GDM1 (cell line): ENCODE measurements around the gene CHST11.

Source experiments
- DNase-seq: peaks from one replicate; lab custom pipeline; 2025; lab: John Stamatoyannopoulos, UW

Gene CHST11

GRCh38 chr12:104699489-104700190, 242.9 kb downstream of the CHST11 start:
- DNase-seq, result no peak

GRCh38 chr12:104700324-104700723, 243.6 kb downstream of the CHST11 start:
- no peak for DNase-seq

GRCh38 chr12:104701301-104701700, 244.6 kb downstream of the CHST11 start:
- DNase-seq, result no peak

DNA sequence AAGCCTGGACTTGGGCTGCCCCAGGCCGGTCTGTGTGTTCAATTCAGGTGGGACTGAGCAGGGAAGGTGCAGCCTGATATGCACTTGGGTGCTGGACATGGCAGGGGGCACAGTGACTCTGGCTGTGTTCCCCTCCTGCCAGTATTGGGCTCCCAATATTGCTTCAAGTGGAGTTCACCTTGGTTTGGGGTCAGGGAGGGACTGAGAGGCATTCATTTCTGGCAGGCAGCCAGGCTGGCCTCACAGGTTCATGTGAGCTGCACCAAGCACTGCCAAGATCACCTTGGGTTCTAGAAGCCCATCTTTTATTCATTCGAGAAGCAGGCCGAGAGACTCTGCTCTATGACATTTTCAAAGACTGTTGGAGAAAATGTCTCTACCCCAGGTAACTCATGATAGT, 245.0 kb downstream of the CHST11 start:
- DNase-seq, result no peak

DNA sequence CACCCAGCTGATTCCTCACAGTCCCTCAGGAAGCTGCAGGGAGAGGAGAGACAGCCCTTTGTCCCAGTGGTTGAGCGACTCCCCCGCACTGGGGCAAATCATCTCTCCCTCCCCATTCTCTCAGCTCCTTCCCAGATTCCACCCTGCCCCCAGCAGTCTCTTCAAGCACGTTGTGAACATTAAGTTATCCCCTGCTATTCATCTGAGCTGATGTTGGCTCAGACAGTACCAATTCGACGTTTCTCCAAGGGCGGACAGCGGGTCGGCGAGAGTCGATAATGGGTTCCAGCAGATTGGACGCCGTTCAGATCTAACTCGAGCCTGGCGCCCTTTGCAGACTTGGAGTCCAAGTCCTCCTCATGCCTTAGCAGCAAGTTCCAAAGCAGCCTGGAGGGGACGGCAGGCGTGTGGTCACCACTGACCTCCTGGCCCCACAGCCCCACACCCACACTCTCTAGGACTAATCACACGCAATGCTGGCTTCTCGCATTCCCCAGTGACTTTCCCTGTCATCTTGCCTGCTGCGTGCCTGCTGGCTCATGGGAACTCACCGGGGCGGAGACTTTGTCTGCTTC, 245.9 kb downstream of the CHST11 start:
- DNase-seq, result no peak

DNA sequence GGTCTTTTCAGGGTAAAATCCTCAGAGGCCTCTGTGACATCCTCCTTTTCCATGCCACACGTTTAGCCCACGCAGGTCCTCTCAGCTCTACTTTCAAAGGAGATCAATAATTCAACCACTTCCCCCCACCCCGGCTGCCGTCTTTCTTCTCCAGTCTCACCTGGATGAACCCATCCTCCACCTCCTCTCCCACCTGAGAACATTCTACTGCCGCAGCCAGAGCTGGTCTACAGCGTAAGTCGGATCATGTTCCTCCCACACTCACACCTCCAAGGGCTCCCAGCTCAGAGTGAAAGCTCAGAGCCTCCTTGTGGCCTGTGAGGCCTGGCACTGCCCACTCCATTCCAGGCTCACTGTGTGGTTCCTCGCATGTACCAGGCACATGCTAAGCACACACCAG, 246.6 kb downstream of the CHST11 start:
- DNase-seq, result no peak

GRCh38 chr12:104704224-104704779, 247.6 kb downstream of the CHST11 start:
- no peak for DNase-seq

DNA sequence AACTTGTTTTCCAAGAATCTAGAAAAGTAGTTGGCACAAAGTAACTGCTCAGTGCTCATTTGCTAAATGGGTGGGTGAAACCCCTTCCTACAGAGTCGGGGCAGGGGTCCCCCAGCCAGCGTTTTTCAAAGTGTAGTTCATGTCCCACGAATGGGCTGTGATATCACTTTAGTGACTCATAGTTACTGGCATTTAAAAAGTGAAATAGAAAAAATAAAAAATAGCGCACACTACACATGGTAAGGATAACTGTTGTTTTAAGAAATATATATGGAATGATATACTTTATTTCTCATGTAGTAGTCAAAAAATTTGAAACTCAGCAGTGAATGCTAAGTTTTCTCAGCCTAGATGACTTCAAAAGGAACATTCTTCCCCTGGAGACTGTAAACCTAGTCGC, 250.4 kb downstream of the CHST11 start:
- DNase-seq, result no peak

DNA sequence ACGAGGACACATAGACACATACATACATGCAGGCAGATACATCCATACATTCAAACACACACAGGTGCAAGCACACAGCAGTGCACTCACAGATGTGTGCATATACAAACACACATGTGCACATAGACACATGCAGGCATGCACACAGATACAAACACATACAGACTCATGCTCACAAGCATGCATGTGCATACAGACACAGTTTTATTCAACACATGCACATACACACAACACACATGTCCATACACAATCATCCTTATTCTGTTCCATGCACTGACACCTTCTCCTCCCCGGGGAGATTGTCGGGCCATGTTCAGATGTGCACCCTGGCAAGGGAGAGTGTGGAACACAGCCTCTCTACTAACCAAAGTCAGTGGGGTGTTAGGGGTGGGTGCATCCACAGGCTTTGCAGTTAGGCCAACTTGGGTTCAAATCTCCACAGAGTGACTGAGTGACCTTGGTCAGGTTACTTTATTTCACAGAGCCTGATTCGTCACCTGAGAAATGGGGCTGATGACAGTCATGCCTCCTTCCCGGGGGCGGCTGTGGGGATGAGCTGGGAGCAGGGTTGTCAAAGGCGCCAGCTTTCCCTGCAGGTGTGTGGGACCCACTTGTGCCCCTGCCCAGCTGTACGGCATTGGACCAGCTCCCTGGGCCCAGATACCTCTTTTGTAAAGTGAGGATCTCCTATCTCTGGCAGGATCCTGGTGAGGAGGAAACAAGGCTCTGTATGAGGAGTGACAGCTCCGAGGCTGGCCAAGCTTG, 251.2 kb downstream of the CHST11 start:
- no peak for DNase-seq

- DNase-seq, result no peak
Observed at GRCh38 chr12:104708891-104709290, 252.1 kb downstream of the CHST11 start.

DNA sequence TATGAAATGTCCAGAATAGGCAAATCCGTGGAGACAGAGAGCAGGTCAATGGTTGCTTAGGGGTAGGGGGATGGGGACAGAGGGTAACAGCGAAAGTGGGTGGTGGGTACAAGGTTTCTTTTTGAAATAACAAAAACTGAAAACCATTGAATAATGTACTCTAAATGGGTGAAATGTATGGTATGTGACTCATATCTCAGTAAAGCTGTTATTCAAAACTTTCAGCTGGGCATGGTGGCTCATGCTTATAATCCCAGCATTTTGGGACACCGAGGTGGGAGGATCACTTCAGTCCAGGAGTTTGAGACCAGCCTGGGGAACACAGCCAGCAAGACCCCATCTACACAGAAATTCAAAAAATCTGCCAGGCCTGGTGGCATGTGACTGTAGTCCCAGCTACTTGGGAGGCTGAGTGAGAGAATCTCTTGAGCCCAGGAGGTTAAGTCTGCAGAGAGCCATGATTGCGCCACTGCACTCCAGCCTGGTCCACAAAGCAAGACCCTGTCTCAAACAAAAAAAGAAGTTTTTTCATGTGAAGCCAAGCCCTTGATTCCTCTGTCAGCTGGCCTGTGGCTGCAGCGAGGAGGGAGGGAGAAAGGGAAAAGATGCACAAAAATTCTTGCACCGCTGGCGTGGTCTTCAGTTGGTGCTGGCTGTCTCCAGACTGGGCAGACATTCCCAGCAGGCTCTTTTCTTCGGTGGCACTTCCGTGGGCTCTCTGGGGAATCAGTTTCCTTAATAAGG, 253.1 kb downstream of the CHST11 start:
- no peak for DNase-seq

GRCh38 chr12:104710940-104711689, 254.4 kb downstream of the CHST11 start:
- no peak for DNase-seq

GRCh38 chr12:104712477-104712876, 255.7 kb downstream of the CHST11 start:
- DNase-seq, result no peak

- no peak for DNase-seq
Observed at GRCh38 chr12:104712968-104713367, 256.2 kb downstream of the CHST11 start.

- DNase-seq, result no peak
Observed at GRCh38 chr12:104713444-104713843, 256.7 kb downstream of the CHST11 start.

- no peak for DNase-seq
Observed at GRCh38 chr12:104714369-104714768, 257.6 kb downstream of the CHST11 start.

DNA sequence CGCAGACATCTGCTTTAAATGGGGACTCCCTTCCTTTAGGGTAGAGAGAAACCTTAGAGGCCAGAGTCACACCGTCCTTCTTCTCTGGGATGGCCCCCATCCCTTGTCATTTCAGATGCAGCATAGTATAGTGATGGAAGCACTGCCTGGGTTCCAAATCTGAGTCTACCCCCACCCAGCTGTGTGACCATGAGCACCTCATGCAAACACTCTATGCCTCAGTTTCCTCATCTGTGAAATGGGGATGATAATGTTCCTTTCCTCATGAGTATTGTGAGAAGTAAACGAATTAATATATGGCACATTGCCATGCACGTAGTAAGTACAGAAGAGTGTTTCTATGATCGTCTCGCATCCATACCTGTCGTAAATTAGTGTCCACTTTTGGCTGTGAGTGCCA, 259.4 kb downstream of the CHST11 start:
- no peak for DNase-seq

DNA sequence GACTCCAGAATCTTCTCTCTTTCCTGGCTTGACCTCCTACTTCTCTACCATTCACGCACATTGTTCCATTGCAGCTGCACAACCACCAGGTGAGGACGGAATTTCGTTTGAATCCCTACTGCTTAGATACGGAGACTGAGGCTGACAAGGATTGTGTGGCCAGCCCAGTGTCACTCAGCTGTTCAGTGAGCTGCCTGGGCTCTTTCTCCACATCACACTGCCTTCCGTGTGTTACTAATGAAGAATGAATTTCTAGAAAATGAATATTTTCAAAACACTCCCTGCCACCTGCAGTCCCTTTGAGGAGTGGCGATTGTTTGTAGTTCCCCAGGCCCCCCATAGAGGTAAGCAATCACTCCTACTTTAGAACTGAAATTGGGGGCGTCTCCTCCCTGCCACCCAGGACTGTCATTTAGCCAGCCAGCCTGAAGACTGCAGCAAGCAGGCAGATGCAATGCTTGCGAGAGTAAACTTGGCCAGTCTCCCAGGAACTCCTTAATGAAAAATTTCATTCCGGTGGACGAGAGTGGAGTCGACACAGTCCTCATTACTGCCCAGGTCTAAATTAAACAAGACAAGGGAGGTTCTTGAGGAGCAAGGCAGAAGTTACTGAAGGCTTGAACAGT, 261.7 kb downstream of the CHST11 start:
- DNase-seq, result no peak

GRCh38 chr12:104719700-104720338, 263.1 kb downstream of the CHST11 start:
- no peak for DNase-seq

- no peak for DNase-seq
Observed at GRCh38 chr12:104720339-104721038, 263.7 kb downstream of the CHST11 start.
